Muscle layer of colon (tissue), 2 donors: ENCODE data around the gene COP1.

Experiments
- H3K27ac ChIP-seq: one replicate; pipeline ENCODE4 v1.7.0; 2013; ENCODE audit warnings: low read depth, mild to moderate bottlenecking, low read length, moderate library complexity
- H3K27me3 ChIP-seq, 2 donors: one replicate each; pipeline ENCODE4 v1.7.0; 2013; ENCODE audit warnings: low read length in 2 of 2, mild to moderate bottlenecking in 2 of 2; ENCODE audit not compliant: insufficient read depth in 2 of 2, control insufficient read depth in 1 of 2
- H3K36me3 ChIP-seq: one replicate; pipeline ENCODE4 v1.7.0; 2013; ENCODE audit warnings: mild to moderate bottlenecking, low read length; ENCODE audit not compliant: insufficient read depth
- H3K4me1 ChIP-seq: one replicate; pipeline ENCODE4 v1.7.0; 2013; ENCODE audit warnings: mild to moderate bottlenecking, low read length; ENCODE audit not compliant: insufficient read depth
- H3K4me3 ChIP-seq, 2 donors: one replicate each; pipeline ENCODE4 v1.7.0; 2013; ENCODE audit warnings: low read length in 2 of 2, low read depth in 1 of 2, mild to moderate bottlenecking in 1 of 2, moderate library complexity in 1 of 2
- H3K9ac ChIP-seq: one replicate; pipeline ENCODE4 v1.7.0; 2013; ENCODE audit warnings: low read length
- H3K9me3 ChIP-seq: one replicate; pipeline ENCODE4 v1.7.0; 2013; ENCODE audit warnings: mild to moderate bottlenecking, low read length
- donor health status: abdominal sarcoma.
- donor health status: Adenocarcinoma of cecum.

Gene COP1

DNA sequence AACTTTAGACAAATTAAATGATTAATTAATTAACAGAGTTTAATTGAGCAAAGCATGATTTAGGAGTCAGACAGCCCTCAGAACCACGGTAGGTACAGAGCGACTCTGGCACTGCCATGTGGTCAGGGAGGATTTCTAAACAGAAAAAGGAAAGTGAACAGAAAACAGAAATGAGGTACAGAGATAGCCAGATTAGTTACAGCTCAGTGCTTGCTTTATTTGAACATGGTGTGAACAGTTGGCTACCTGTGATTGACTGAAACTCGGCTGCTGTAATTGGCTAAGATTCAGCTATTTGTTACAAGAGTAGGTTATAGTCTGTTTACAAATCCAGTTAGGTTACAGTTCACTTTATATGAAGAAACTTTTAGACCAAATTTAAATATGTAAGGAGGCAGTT is 300.7 kb downstream of the COP1 start:
- H3K36me3 ChIP-seq = no peaks in the 10 kb centered on the region
- H3K9me3 ChIP-seq = peaks cover 10% of the 10 kb centered on the region
- H3K9ac ChIP-seq = no peak overlapping the region
- H3K4me1 ChIP-seq = no peaks in the 10 kb centered on the region
- no peaks in the 10 kb centered on the region for H3K27me3 ChIP-seq
- H3K4me3 ChIP-seq = no peak overlapping the region
- no peak overlapping the region for H3K27ac ChIP-seq

DNA sequence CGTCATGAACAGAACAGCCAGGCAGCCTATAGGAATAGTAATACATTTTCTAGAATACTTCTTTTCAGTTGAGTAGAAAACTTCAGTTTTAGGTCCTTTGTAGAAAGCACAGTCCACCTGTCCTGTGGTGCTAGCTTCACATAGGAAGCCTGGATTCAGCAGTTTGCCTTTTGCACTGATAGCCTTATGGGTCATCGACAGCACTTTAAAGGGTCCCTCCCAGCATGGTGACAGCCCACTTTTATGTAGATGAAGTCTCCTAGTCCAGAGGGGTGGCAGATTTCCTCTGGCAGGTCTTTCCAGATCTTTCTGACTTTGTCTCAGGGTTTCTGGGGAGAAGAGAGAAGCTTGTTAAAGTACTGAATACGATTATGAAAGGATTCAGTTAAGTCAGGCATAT is 302.3 kb downstream of the COP1 start:
- Histone ChIP-seq H3K27ac (no peak overlapping the region), H3K36me3 (no peaks in the 10 kb centered on the region)

DNA sequence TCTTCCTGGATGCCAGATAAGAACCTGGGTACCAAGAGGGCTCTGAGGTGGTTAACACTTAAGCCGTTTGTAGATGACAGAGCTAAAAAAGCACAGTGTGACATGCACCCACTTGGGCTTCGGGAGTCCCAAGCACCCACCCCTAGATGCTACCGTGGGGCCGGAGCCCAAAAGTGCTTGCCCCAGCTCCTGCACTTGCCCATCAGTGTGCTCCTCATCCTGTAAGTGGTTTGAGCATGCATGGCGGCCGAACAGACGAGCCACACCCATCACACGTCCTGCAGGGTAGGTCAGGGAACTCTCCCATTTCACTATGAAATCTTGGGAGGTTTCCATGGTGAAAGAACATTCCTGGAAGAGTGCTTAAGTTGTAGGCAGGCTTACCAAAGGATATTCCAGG is 304.8 kb downstream of the COP1 start:
- no peak overlapping the region for H3K27ac ChIP-seq
- H3K4me1 ChIP-seq = no peaks in the 10 kb centered on the region

More for the DNA sequence above, 302.3 kb downstream of the COP1 start:
- Histone ChIP-seq H3K9ac (no peak overlapping the region), H3K9me3 (no peaks in the 10 kb centered on the region), H3K4me3 (no peak overlapping the region), H3K27me3 (no peaks in the 10 kb centered on the region), H3K4me1 (no peaks in the 10 kb centered on the region)

DNA sequence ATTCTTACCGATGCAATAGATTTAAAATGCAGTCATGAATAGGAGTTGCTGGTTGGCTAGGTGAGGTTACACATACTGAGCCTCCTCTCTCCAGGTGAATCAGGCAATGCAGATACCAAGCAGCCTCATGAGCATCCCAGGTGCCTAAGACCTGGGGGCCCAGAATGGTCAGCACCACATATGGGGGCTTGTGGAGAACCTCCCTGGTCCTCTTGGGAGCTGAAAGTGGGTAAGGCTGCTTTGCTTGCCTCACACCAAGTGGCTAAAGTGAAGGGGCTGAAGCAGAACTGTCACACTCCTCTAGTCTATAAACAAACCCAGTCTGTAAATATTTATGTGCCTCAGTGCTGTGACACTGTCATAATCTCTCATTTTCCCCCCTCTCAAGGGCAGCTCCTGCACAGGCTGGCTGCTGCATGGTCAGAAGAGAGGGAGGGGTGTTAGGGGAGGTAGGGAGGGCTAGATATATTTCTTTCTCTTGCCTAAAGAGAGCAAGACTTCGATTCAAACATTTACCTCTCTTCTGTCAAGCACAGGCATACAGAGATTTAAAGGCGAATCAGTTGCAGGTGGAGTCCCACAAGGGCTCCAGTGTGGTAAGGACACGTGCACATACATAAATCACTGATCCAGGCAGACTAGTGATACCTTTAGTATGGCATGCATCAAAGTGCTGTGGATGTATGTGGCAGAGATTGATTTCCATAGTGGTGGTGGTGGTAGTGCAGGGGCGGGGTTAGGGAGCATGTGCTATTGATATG is 305.8 kb downstream of the COP1 start:
- H3K4me1 ChIP-seq = no peaks in the 10 kb centered on the region
- no peak overlapping the region for H3K27ac ChIP-seq
- no peaks in the 10 kb centered on the region for H3K27me3 ChIP-seq
- H3K9me3 ChIP-seq = no peaks in the 10 kb centered on the region
- H3K4me3 ChIP-seq = no peak overlapping the region
- no peak overlapping the region for H3K9ac ChIP-seq
- H3K36me3 ChIP-seq = no peaks in the 10 kb centered on the region

More for the DNA sequence above, 304.8 kb downstream of the COP1 start:
- Histone ChIP-seq H3K36me3 (no peaks in the 10 kb centered on the region), H3K9ac (no peak overlapping the region), H3K27me3 (no peaks in the 10 kb centered on the region), H3K9me3 (no peaks in the 10 kb centered on the region), H3K4me3 (no peak overlapping the region)

DNA sequence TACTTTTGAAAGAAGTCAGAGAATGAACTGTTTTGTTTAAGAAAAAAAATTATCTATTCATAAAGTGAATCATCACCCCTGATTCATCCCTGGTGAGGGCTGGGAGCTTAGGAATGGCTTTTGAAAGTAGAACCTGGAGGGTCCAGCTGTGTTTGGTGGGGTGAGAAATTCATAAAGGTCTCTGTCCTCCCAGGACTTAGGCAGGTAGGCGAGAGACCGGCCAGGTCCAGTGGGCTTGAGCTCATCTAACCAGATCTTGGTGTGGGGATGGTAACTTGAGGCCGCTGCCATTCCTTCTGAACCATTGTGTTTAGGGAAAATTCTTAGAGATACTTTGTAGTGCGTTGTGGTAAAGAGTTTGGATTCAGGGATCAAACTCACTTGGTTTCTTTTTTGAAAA is 306.9 kb downstream of the COP1 start:
- no peaks in the 10 kb centered on the region for H3K36me3 ChIP-seq
- H3K4me3 ChIP-seq = no peak overlapping the region
- no peaks in the 10 kb centered on the region for H3K9me3 ChIP-seq
- H3K27ac ChIP-seq = no peak overlapping the region
- H3K27me3 ChIP-seq = no peaks in the 10 kb centered on the region
- no peak overlapping the region for H3K9ac ChIP-seq
- no peaks in the 10 kb centered on the region for H3K4me1 ChIP-seq

DNA sequence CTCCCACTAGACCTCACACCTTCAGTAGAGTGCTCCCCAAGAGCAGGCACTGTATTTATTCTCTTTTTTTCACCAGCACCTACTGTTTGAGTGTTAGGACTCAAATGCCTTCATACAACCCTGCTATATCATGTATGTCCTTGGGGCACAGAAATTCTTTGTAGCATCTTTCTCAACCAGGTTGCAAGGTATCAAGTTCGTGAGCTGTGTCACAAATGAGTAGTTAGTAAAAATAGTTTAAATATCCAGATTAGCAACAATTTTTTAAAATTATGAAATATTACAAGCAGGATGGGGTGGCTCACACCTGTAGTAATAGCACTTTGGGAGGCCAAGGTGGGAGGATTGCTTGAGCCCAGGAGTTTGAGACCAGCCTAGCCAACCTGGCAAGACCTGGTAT is 311.1 kb downstream of the COP1 start:
- no peak overlapping the region for H3K4me3 ChIP-seq
- H3K9ac ChIP-seq = no peak overlapping the region
- no peaks in the 10 kb centered on the region for H3K9me3 ChIP-seq
- H3K27ac ChIP-seq = no peak overlapping the region
- no peaks in the 10 kb centered on the region for H3K4me1 ChIP-seq
- H3K27me3 ChIP-seq = no peaks in the 10 kb centered on the region
- H3K36me3 ChIP-seq = no peaks in the 10 kb centered on the region
